SIG-M5 treated with dmso at 0.1 percent for 504 hours (cell line): ENCODE measurements around the gene PCIF1.

ENCODE experiments used
- DNase-seq: peaks from one replicate; lab custom pipeline; 2025; ENCODE audit not compliant: unreplicated experiment; lab: John Stamatoyannopoulos, UW

Gene PCIF1

GRCh38 chr20:45964006-45964400 lies 29.5 kb downstream of the PCIF1 start:
- no peak for DNase-seq

- no peak for DNase-seq
Measured at GRCh38 chr20:45965169-45966002, 30.9 kb downstream of the PCIF1 start.

- DNase-seq = no peak
Measured at GRCh38 chr20:45967551-45968080, 33.1 kb downstream of the PCIF1 start.

- DNase-seq = no peak
Measured at GRCh38 chr20:45968081-45968671, 33.7 kb downstream of the PCIF1 start.

GRCh38 chr20:45968801-45969711 lies 34.6 kb downstream of the PCIF1 start:
- no peak for DNase-seq

- peak; percentile 77 for DNase-seq
Measured at GRCh38 chr20:45969712-45970634, 35.5 kb downstream of the PCIF1 start.

- DNase-seq = no peak
Measured at GRCh38 chr20:45970646-45971424, 36.4 kb downstream of the PCIF1 start.

- DNase-seq = no peak
Measured at GRCh38 chr20:45971425-45971674, 36.9 kb downstream of the PCIF1 start.

- DNase-seq = peak; percentile 94
Measured at GRCh38 chr20:45971675-45972499, 37.4 kb downstream of the PCIF1 start, which contains the start of gene ZNF335. Gene ZNF335, minus strand, starts transcription at chr20:45972203. Its CDS starts 793 bp downstream, at chr20:45971410.

- peak; percentile 94 for DNase-seq
Measured at GRCh38 chr20:45972500-45973183, 38.2 kb downstream of the PCIF1 start.

- DNase-seq = no peak
Measured at GRCh38 chr20:45974896-45975565, 40.5 kb downstream of the PCIF1 start.

- no peak for DNase-seq
Measured at GRCh38 chr20:45975686-45976085, 41.2 kb downstream of the PCIF1 start.

GRCh38 chr20:45976086-45976485 lies 41.6 kb downstream of the PCIF1 start:
- no peak for DNase-seq

DNA sequence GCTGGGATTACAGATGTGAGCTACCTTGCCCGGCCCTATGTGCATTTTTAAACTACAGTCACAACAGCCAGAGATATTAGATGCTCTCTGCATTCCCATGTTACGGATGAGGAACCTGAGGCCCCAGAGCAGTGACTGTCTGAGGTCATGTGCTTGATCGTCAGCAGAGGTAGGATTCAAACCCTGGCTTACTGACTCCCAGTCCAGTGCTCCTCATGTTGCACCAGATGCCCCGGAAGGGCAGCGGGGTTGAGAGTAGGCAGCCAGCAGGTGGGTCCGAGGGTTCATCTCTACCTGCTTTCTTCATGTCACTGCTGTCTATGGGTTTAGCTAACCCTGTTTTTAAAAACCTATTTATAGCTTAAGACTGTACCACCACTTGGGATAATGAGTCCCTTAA lies 46.8 kb downstream of the PCIF1 start:
- DNase-seq = no peak

DNA sequence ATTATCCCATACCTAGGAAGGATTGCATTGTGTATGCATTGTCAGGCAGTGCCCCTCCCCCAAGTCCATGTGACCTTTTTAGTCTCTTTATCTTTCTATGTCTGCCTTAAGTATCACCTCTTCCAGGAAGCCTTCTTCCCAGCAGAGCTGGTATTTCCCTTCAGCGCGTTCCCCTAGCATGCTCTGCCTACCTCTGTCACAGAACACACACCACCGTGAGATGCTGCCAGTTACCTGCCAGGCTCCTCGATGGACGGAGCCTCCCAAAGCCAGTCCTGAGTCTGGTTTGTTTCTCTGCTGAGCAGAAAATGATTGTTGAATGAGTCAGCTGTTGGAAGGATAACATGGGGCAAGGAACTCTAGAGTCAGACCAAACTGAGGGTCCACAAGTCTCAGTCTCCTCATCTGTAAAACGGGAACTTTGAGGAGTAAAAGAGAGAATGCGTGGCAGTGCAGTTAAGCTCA lies 48.8 kb downstream of the PCIF1 start:
- DNase-seq = no peak

DNA sequence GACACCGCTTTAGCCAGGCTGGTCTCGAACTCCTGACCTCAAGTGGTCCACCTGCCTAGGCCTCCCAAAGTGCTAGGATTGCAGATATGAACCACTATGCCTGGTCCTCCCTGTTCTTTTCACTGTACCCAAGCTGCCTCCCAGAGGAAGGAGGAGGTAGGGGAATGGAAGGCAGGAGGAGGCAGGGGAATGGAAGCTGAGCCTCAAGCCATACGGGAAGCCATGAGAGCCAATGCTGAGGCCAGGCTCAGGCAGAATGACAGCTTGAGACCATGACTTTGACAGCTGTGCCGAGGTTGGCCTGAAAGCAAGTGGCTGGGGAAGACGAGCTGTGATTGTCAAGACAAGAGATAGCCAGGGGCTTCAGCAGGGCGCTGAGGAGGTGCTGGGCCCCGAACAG lies 51.1 kb downstream of the PCIF1 start:
- DNase-seq = no peak

- DNase-seq = peak; percentile 47
Measured at GRCh38 chr20:45987108-45987780, 52.8 kb downstream of the PCIF1 start.
